Trophoblast cell (in vitro differentiated cells and primary cell): ENCODE measurements around the gene SLC5A12.

Experiments
- DNase-seq, 2 donors: peaks; one replicate each; pipeline ENCODE4 v3.0.0-alpha.2; 2016
- H2AFZ ChIP-seq: 2 replicates; pipeline ENCODE4 v1.6.1; 2013; ENCODE audit warnings: low read length, moderate library complexity, mild to moderate bottlenecking; ENCODE audit not compliant: insufficient read depth, poor library complexity
- H2AK5ac ChIP-seq: 2 replicates; pipeline ENCODE4 v1.6.1; 2013; ENCODE audit warnings: mild to moderate bottlenecking, low read length
- H2BK120ac ChIP-seq: 2 replicates; pipeline ENCODE4 v1.6.1; 2013; ENCODE audit warnings: low read length, mild to moderate bottlenecking, moderate library complexity; ENCODE audit not compliant: insufficient read depth, poor library complexity
- H2BK12ac ChIP-seq: 2 replicates; pipeline ENCODE4 v1.6.1; 2013; ENCODE audit warnings: mild to moderate bottlenecking, low read length, moderate library complexity
- H2BK5ac ChIP-seq: 2 replicates; pipeline ENCODE4 v1.6.1; 2013; ENCODE audit warnings: low read length, low read depth, moderate library complexity, mild to moderate bottlenecking; ENCODE audit not compliant: poor library complexity
- H3K14ac ChIP-seq: 2 replicates; pipeline ENCODE4 v1.6.1; 2013; ENCODE audit warnings: mild to moderate bottlenecking, low read length
- H3K18ac ChIP-seq: 2 replicates; pipeline ENCODE4 v1.6.1; 2013; ENCODE audit warnings: mild to moderate bottlenecking, low read length
- H3K23ac ChIP-seq: 2 replicates; pipeline ENCODE4 v1.6.1; 2013; ENCODE audit warnings: low read length
- H3K27ac ChIP-seq: 2 replicates; pipeline ENCODE4 v1.5.1; 2013; ENCODE audit warnings: low read depth, mild to moderate bottlenecking, inconsistent platforms, low read length, moderate library complexity
- H3K27me3 ChIP-seq: 2 replicates; pipeline ENCODE4 v1.6.1; 2013; ENCODE audit warnings: inconsistent platforms, mild to moderate bottlenecking, low read length, moderate library complexity; ENCODE audit not compliant: insufficient read depth
- H3K36me3 ChIP-seq, 2 experiments: 1 replicate in 1 of 2; 2 replicates in 1 of 2; pipeline ENCODE4 v1.6.1; 2013; ENCODE audit warnings: low read length in 2 of 2, mild to moderate bottlenecking in 2 of 2, moderate library complexity in 1 of 2; ENCODE audit not compliant: insufficient read depth in 2 of 2, control insufficient read depth in 1 of 2
- H3K4ac ChIP-seq: 2 replicates; pipeline ENCODE4 v1.6.1; 2013; ENCODE audit warnings: low read depth, mild to moderate bottlenecking, low read length, moderate library complexity
- H3K4me1 ChIP-seq, 2 experiments: 1 replicate in 1 of 2; 2 replicates in 1 of 2; pipeline ENCODE4 v1.6.1; 2013; ENCODE audit warnings: low read length in 2 of 2, mild to moderate bottlenecking in 2 of 2, moderate library complexity in 1 of 2; ENCODE audit not compliant: insufficient read depth in 2 of 2, control insufficient read depth in 1 of 2
- H3K4me2 ChIP-seq: 2 replicates; pipeline ENCODE4 v1.6.1; 2013; ENCODE audit warnings: inconsistent platforms, mild to moderate bottlenecking, low read length, moderate library complexity
- H3K4me3 ChIP-seq: 2 replicates; pipeline ENCODE4 v1.5.1; 2013; ENCODE audit warnings: mild to moderate bottlenecking, low read depth, low read length, inconsistent platforms
- H3K79me1 ChIP-seq: one replicate; pipeline ENCODE4 v1.6.1; 2013; ENCODE audit warnings: low read length
- H3K79me2 ChIP-seq: 2 replicates; pipeline ENCODE4 v1.6.1; 2013; ENCODE audit warnings: low read length, mild to moderate bottlenecking; ENCODE audit not compliant: control insufficient read depth, insufficient read depth, poor library complexity
- H3K9ac ChIP-seq: 2 replicates; pipeline ENCODE4 v1.6.1; 2013; ENCODE audit warnings: mild to moderate bottlenecking, low read length
- H3K9me3 ChIP-seq: 2 replicates; pipeline ENCODE4 v1.6.1; 2013; ENCODE audit warnings: low read depth, mild to moderate bottlenecking, control low read depth, inconsistent platforms, low read length; ENCODE audit not compliant: insufficient read depth
- H4K12ac ChIP-seq: 2 replicates; pipeline ENCODE4 v1.6.1; 2013; ENCODE audit warnings: low read depth, mild to moderate bottlenecking, low read length, moderate library complexity
- H4K8ac ChIP-seq: 2 replicates; pipeline ENCODE4 v1.6.1; 2013; ENCODE audit warnings: low read depth, mild to moderate bottlenecking, low read length, moderate library complexity
- H4K91ac ChIP-seq: one replicate; pipeline ENCODE4 v1.6.1; 2013; ENCODE audit warnings: low read depth, mild to moderate bottlenecking, low read length, moderate library complexity
- WGBS: extraction: QIAGEN DNeasy Blood & Tissue Kit; methylation state at CpG from one replicate; pipeline ENCODE4 v1.1.7; 2013; ENCODE audit warnings: missing lambda C conversion rate; ENCODE audit not compliant: insufficient read length, insufficient coverage; ENCODE audit errors: extremely low coverage; 5-methylcytosine and 5-hydroxymethylcytosine counted together

The SLC5A12 gene

GRCh38 chr11:26757995-26758394 lies 36.1 kb upstream of the SLC5A12 start:
- Histone ChIP-seq H3K9me3 (no peaks in the 10 kb centered on the region), H3K27ac (no peak overlapping the region), H3K4me2 (no peak overlapping the region), H3K27me3 (no peaks in the 10 kb centered on the region), H4K12ac (no peak overlapping the region), H2BK120ac (no peak overlapping the region), H3K18ac (no peak overlapping the region), H2BK12ac (no peak overlapping the region), H3K79me1 (no peaks in the 10 kb centered on the region), H4K8ac (no peak overlapping the region), H3K4ac (no peak overlapping the region), H3K9ac (no peak overlapping the region), H4K91ac (no peak overlapping the region), H2BK5ac (no peak overlapping the region), H3K4me3 (no peak overlapping the region), H3K14ac (no peak overlapping the region), H3K79me2 (no peaks in the 10 kb centered on the region), H2AK5ac (no peak overlapping the region), H2AFZ (no peak overlapping the region), H3K36me3 (no peaks in the 10 kb centered on the region), H3K23ac (no peak overlapping the region), H3K4me1 (no peaks in the 10 kb centered on the region)
- DNase-seq = no peak
- no CpG with 5 or more reads among the region's 1 CpG for WGBS

- H3K4me1 ChIP-seq = no peaks in the 10 kb centered on the region
- H3K27me3 ChIP-seq = no peaks in the 10 kb centered on the region
- H3K79me1 ChIP-seq = no peaks in the 10 kb centered on the region
- H3K4me3 ChIP-seq = no peak overlapping the region
- no peaks in the 10 kb centered on the region for H3K9me3 ChIP-seq
- H3K14ac ChIP-seq = no peak overlapping the region
- no peak overlapping the region for H2BK120ac ChIP-seq
- no peak overlapping the region for H4K8ac ChIP-seq
- no peak overlapping the region for H3K9ac ChIP-seq
- no peak overlapping the region for H3K4me2 ChIP-seq
- H3K36me3 ChIP-seq = no peaks in the 10 kb centered on the region
- no peak overlapping the region for H2BK5ac ChIP-seq
- no peak overlapping the region for H3K27ac ChIP-seq
- H3K79me2 ChIP-seq = no peaks in the 10 kb centered on the region
- no peak overlapping the region for H3K23ac ChIP-seq
- H2AK5ac ChIP-seq = no peak overlapping the region
- H4K12ac ChIP-seq = no peak overlapping the region
- no peak overlapping the region for H3K18ac ChIP-seq
- H3K4ac ChIP-seq = no peak overlapping the region
- H2AFZ ChIP-seq = no peak overlapping the region
- H2BK12ac ChIP-seq = no peak overlapping the region
- no peak overlapping the region for H4K91ac ChIP-seq
- no peak for DNase-seq
- no CpG with 5 or more reads among the region's 4 CpGs for WGBS
Measured at GRCh38 chr11:26755762-26756161, 33.9 kb upstream of the SLC5A12 start.

GRCh38 chr11:26753723-26754504 lies 32.1 kb upstream of the SLC5A12 start:
- H2BK5ac ChIP-seq = no peak overlapping the region
- H2BK12ac ChIP-seq = no peak overlapping the region
- H2BK120ac ChIP-seq = no peak overlapping the region
- no peaks in the 10 kb centered on the region for H3K79me2 ChIP-seq
- H4K8ac ChIP-seq = no peak overlapping the region
- H2AFZ ChIP-seq = no peak overlapping the region
- no peaks in the 10 kb centered on the region for H3K4me1 ChIP-seq
- H3K27me3 ChIP-seq = no peaks in the 10 kb centered on the region
- H4K91ac ChIP-seq = no peak overlapping the region
- H2AK5ac ChIP-seq = no peak overlapping the region
- no peak overlapping the region for H3K18ac ChIP-seq
- no peak overlapping the region for H3K23ac ChIP-seq
- H3K4me2 ChIP-seq = no peak overlapping the region
- no peak overlapping the region for H3K27ac ChIP-seq
- H4K12ac ChIP-seq = no peak overlapping the region
- H3K36me3 ChIP-seq = no peaks in the 10 kb centered on the region
- no peak overlapping the region for H3K9ac ChIP-seq
- WGBS = no CpG with 5 or more reads among the region's 9 CpGs
- no peak overlapping the region for H3K4ac ChIP-seq
- H3K14ac ChIP-seq = no peak overlapping the region
- peak; percentile 43 to 65 for DNase-seq
- H3K79me1 ChIP-seq = no peaks in the 10 kb centered on the region
- H3K9me3 ChIP-seq = no peaks in the 10 kb centered on the region
- no peak overlapping the region for H3K4me3 ChIP-seq

- no peaks in the 10 kb centered on the region for H3K9me3 ChIP-seq
- no peaks in the 10 kb centered on the region for H3K79me1 ChIP-seq
- no peak overlapping the region for H3K9ac ChIP-seq
- no peak overlapping the region for H4K12ac ChIP-seq
- H3K36me3 ChIP-seq = no peaks in the 10 kb centered on the region
- H2AK5ac ChIP-seq = no peak overlapping the region
- H3K4me1 ChIP-seq = no peaks in the 10 kb centered on the region
- H2BK120ac ChIP-seq = no peak overlapping the region
- no peak overlapping the region for H2BK5ac ChIP-seq
- H3K79me2 ChIP-seq = no peaks in the 10 kb centered on the region
- no peak overlapping the region for H3K27ac ChIP-seq
- H3K4me2 ChIP-seq = no peak overlapping the region
- H2AFZ ChIP-seq = no peak overlapping the region
- no peak overlapping the region for H3K4me3 ChIP-seq
- no peak overlapping the region for H4K91ac ChIP-seq
- H2BK12ac ChIP-seq = no peak overlapping the region
- no peak overlapping the region for H3K18ac ChIP-seq
- DNase-seq = no peak
- no peak overlapping the region for H3K23ac ChIP-seq
- H3K14ac ChIP-seq = no peak overlapping the region
- H4K8ac ChIP-seq = no peak overlapping the region
- H3K27me3 ChIP-seq = no peaks in the 10 kb centered on the region
- no peak overlapping the region for H3K4ac ChIP-seq
Measured at GRCh38 chr11:26749927-26750326, 28.1 kb upstream of the SLC5A12 start.
